Activated CD4-positive, alpha-beta T cell treated with anti-CD3 and anti-CD28 coated beads for 36 hours (primary cell): ENCODE data around the gene LANCL2. TPM values are rescaled to one million over a fixed set of nuclear protein-coding genes. Genes with fewer than 3 reads are reported as not detected.
A peak's percentile ranks its signal among the peaks of the same experiment; 100 is the strongest.

Experiments
- ATAC-seq: fragments of 200-7000 bp; cut with Tn5 transposase; one replicate; pipeline ENCODE4 v1.10.0; 2021; ENCODE audit warnings: mild to moderate bottlenecking, moderate library complexity
- CTCF ChIA-PET: fragments of 350-600 bp; sonication (Branson Sonifier 250); formaldehyde crosslinking; loops from one replicate; lab custom pipeline; 2021; ENCODE audit warnings: antibody characterized with exemption; lab: Charles Lee
- POLR2A ChIA-PET: fragments of 350-600 bp; sonication (Branson Sonifier 250); formaldehyde crosslinking; loops from one replicate; lab custom pipeline; 2021; ENCODE audit warnings: antibody characterized with exemption, inconsistent platforms; lab: Charles Lee
- DNase-seq: peaks from one replicate; pipeline ENCODE4 v3.0.0-alpha.2; 2020
- H3K27ac Mint-ChIP-seq: one replicate; pipeline ENCODE4 v1.8.0; 2021; ENCODE audit warnings: mixed read lengths
- H3K27me3 Mint-ChIP-seq: one replicate; pipeline ENCODE4 v1.8.0; 2021; ENCODE audit warnings: mixed read lengths
- H3K36me3 Mint-ChIP-seq: one replicate; pipeline ENCODE4 v1.8.0; 2021; ENCODE audit warnings: low read depth, mixed read lengths
- H3K4me1 Mint-ChIP-seq: one replicate; pipeline ENCODE4 v1.8.0; 2021; ENCODE audit warnings: mixed read lengths
- H3K4me3 Mint-ChIP-seq: one replicate; pipeline ENCODE4 v1.8.0; 2021; ENCODE audit warnings: mild to moderate bottlenecking, moderate library complexity, mixed read lengths
- H3K9me3 Mint-ChIP-seq: one replicate; pipeline ENCODE4 v1.8.0; 2021; ENCODE audit warnings: low read depth, mixed read lengths
- intact Hi-C, 2 experiments: fragments of 100-400 bp; cut with DNase I in 1 of 2; cut with micrococcal nuclease in 1 of 2; formaldehyde crosslinking; loops; one replicate each; pipeline versions ENCODE4 v1.14.2 to v1.15.1; 2022 to 2024; cut with DNase I, micrococcal nuclease
- total RNA-seq, 2 experiments: library from RNA; stranded (reverse); gene quantifications; one replicate each; pipeline ENCODE4 v1.2.3, GENCODE V29; 2021

The LANCL2 gene
- total RNA-seq, 2 experiments from 2014 or later, result 11.1 to 11.7 TPM

DNA sequence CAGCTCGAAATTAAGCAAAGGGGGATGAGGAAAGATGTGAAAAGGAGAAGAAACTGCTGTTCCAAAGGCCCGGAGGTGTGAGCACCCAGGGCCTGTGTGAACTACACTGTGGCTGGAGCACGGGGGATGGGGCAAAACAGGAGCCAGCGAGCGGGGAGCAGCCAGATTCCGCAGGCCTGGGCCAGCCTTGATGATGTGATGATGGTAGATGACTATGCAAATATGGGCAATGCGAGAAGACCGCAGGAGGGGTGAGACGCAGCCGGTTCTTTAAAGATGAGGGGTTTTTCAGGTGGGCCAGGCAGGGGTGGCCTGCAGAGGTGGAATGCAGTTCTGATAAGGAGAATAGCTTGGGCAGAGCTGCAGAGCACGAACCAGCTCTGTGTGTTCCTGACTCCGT is 61.5 kb downstream of the LANCL2 start:
- CTCF ChIA-PET, result no interaction called here
- peak overlapping the region; percentile 83 for H3K27ac Mint-ChIP-seq

GRCh38 chr7:55427342-55427741 is 62.2 kb downstream of the LANCL2 start:
- peaks cover 19% of the 10 kb centered on the region for H3K36me3 Mint-ChIP-seq
- intact Hi-C loops, result no loop called here
- DNase-seq, result no peak
- peak overlapping the region; percentile 7 for H3K4me3 Mint-ChIP-seq
- ChIA-PET POLR2A (no interaction called here), CTCF (interaction anchor here (1.0 to 2.4 kb wide), 2 partner anchors 12 to 13 kb away, joined by 3 to 15 read pairs; no protein-coding TSS in a partner anchor)
- H3K27ac Mint-ChIP-seq, result peak overlapping the region; percentile 83
- ATAC-seq, result peak; percentile 75
- H3K27me3 Mint-ChIP-seq, result no peaks in the 10 kb centered on the region
- no peaks in the 10 kb centered on the region for H3K9me3 Mint-ChIP-seq
- H3K4me1 Mint-ChIP-seq, result peaks cover 20% of the 10 kb centered on the region

More for the DNA sequence above, 61.5 kb downstream of the LANCL2 start:
- POLR2A ChIA-PET, result no interaction called here
- no peaks in the 10 kb centered on the region for H3K27me3 Mint-ChIP-seq
- DNase-seq, result no peak
- intact Hi-C loops, result no loop called here
- peaks cover 20% of the 10 kb centered on the region for H3K4me1 Mint-ChIP-seq
- peaks cover 19% of the 10 kb centered on the region for H3K36me3 Mint-ChIP-seq
- no peaks in the 10 kb centered on the region for H3K9me3 Mint-ChIP-seq
- no peak for ATAC-seq
- no peak overlapping the region for H3K4me3 Mint-ChIP-seq

DNA sequence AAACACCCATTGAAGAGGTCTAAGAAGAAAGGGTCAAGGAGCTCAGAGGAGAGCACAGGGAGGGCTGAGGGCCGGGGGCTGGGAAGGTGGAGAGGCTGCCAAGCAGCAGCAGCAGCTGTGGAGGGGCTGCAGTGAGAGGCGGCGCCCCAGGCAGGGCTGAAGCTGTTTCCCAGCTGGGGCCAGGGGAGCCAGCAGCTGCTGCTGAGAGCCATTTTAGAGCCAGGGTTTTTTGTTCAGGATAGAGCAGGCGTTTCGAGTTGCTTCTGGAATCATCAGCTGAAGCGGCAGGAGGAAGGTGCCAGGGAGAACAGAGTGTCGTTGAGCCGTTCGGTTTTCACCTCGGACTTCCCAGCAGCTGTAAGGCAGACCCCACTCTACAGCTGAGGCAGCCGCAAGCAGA is 62.7 kb downstream of the LANCL2 start:
- ATAC-seq (no peak), DNase-seq (no peak)
- Mint-ChIP-seq H3K27me3 (no peaks in the 10 kb centered on the region), H3K36me3 (peaks cover 19% of the 10 kb centered on the region), H3K4me3 (peak overlapping the region; percentile 7), H3K4me1 (peaks cover 25% of the 10 kb centered on the region), H3K27ac (peak overlapping the region; percentile 83), H3K9me3 (no peaks in the 10 kb centered on the region)
- ChIA-PET CTCF (interaction anchor here (1.0 to 2.4 kb wide), 2 partner anchors 12 to 14 kb away, joined by 3 to 15 read pairs; no protein-coding TSS in a partner anchor), POLR2A (interaction anchor here (0.7 kb wide), 1 partner anchor 12 kb away, joined by 3 read pairs; no protein-coding TSS in a partner anchor)
- intact Hi-C loops, result no loop called here

- H3K27ac Mint-ChIP-seq, result no peak overlapping the region
- no peak for ATAC-seq
- intact Hi-C loops, result loop anchor here (5.0 kb wide), 2 partner anchors 87 to 102 kb away; no protein-coding TSS in a partner anchor
- H3K4me3 Mint-ChIP-seq, result no peak overlapping the region
- CTCF ChIA-PET, result interaction anchor here (1.5 kb wide), 1 partner anchor 16 kb away, joined by 3 read pairs; no protein-coding TSS in a partner anchor
- H3K27me3 Mint-ChIP-seq, result no peaks in the 10 kb centered on the region
- peaks cover 35% of the 10 kb centered on the region for H3K4me1 Mint-ChIP-seq
- H3K36me3 Mint-ChIP-seq, result peaks cover 19% of the 10 kb centered on the region
- no peak for DNase-seq
- no peaks in the 10 kb centered on the region for H3K9me3 Mint-ChIP-seq
- POLR2A ChIA-PET, result no interaction called here
These were observed 64.8 kb downstream of the LANCL2 start for GRCh38 chr7:55429835-55430499.

DNA sequence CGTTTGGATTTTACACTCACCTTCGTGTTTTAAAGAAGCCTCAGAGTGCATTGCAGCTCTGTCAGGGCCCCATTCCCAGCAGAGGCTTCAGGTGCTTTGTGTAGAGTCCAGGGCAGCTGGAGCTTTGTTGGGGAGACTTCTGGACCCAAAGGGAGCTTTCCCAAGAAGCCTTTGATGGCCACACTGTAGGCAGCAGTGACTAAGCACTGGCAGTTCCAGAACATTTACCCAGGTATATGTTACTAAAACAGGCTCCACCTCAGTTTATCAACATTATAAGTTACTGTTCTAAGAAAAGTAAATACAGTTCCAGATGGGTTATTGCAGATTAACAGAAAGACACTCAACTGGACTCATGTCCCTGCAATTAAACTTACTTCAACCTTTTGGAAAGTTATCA is 66.8 kb downstream of the LANCL2 start:
- ATAC-seq (no peak), DNase-seq (no peak)
- POLR2A ChIA-PET, result no interaction called here
- Mint-ChIP-seq H3K36me3 (peaks cover 6% of the 10 kb centered on the region), H3K27ac (no peak overlapping the region), H3K9me3 (no peaks in the 10 kb centered on the region), H3K27me3 (no peaks in the 10 kb centered on the region), H3K4me3 (no peak overlapping the region), H3K4me1 (peaks cover 40% of the 10 kb centered on the region)
- CTCF ChIA-PET, result interaction anchor here (0.7 to 2.7 kb wide), 9 partner anchors 16 to 167 kb away, joined by 3 to 20 read pairs (median 3); no protein-coding TSS in a partner anchor
- intact Hi-C loops, result loop anchor here (2.0 to 5.0 kb wide), 4 partner anchors 85 to 141 kb away; partner anchors contain the start of gene VOPP1 (in 1 of the 2)

GRCh38 chr7:55432506-55432905 is 67.4 kb downstream of the LANCL2 start:
- intact Hi-C loops, result loop anchor here (2.0 to 5.0 kb wide), 4 partner anchors 84 to 140 kb away; partner anchors contain the start of gene VOPP1 (in 1 of the 2)
- Mint-ChIP-seq H3K4me3 (no peak overlapping the region), H3K27me3 (no peaks in the 10 kb centered on the region), H3K27ac (no peak overlapping the region), H3K36me3 (peaks cover 2% of the 10 kb centered on the region), H3K9me3 (no peaks in the 10 kb centered on the region), H3K4me1 (peaks cover 36% of the 10 kb centered on the region)
- ChIA-PET POLR2A (no interaction called here), CTCF (interaction anchor here (0.7 to 2.7 kb wide), 12 partner anchors 17 to 163 kb away, joined by 3 to 20 read pairs (median 4); no protein-coding TSS in a partner anchor)
- peak; percentile 21 for ATAC-seq
- no peak for DNase-seq

DNA sequence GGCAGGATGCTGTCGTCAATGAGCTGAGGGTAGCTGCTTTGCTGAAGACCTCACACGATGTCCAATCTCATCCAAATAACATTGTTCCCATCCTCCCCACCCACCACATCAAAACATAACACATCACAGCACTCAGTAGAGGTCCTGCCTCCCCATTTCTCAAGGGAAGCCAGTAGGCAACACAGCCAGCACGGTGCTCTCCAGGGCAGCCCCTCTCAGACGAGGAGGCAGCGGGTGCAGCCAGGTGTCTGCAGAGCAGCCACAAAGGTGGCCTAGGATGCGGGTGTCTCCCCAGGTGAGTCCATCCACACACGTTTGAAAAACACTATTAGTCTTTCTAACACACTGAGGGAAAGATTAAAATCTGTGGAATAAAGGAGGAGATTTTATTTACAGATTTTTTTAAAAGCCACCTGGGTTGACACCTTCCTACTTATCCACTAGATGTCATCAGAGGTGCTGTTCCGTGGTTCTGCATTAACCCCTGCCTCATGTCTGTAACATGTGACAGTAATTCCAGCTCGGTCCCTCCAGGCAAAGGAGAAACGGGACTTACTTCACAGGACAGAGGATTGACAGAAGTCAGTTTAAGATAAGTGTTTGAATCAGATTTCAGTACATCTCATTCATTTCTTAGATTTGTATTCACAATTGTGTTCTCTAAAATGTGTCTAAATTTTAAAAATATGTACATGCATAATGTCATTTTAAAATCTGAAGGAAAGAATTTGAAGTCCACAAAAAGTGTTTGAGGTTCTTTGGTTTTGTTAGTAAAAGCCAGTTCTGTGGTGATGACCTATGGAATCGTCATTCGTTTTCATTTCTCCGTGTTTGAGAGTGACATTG is 68.0 kb downstream of the LANCL2 start:
- H3K36me3 Mint-ChIP-seq, result no peaks in the 10 kb centered on the region
- DNase-seq (peak; percentile 45), ATAC-seq (peak; percentile 79)
- CTCF ChIA-PET, result interaction anchor here (0.5 to 2.7 kb wide), 14 partner anchors 17 to 534 kb away, joined by 3 to 20 read pairs (median 4); no protein-coding TSS in a partner anchor
- H3K4me1 Mint-ChIP-seq, result peaks cover 33% of the 10 kb centered on the region
- H3K27me3 Mint-ChIP-seq, result no peaks in the 10 kb centered on the region
- peak overlapping the region; percentile 43 for H3K27ac Mint-ChIP-seq
- H3K9me3 Mint-ChIP-seq, result no peaks in the 10 kb centered on the region
- intact Hi-C loops, result loop anchor here (1.0 to 5.0 kb wide), 6 partner anchors 84 to 165 kb away; partner anchors contain the start of gene VOPP1 (in 1 of the 2)
- H3K4me3 Mint-ChIP-seq, result no peak overlapping the region
- POLR2A ChIA-PET, result no interaction called here

DNA sequence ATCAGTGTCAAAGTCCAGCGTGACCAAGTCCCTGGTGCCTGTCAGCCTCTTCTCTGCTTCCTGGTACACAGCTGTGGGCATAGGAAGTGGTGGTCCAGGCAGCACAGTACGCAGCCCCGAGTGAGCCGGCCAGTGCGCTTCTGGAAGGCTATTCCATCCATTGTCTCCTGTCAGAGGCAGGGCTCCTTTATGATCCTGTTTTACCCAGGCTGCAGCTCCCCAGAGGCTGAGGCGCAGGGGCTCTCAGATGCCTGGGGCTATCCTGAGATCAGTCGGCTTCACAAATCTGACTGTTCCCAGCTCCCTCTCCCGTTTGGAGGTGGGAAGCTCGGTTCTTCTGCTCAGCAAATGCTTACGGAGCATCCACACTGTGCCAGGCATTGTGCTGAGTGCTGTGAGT is 70.3 kb downstream of the LANCL2 start:
- no peak overlapping the region for H3K27ac Mint-ChIP-seq
- H3K9me3 Mint-ChIP-seq, result no peaks in the 10 kb centered on the region
- DNase-seq (no peak), ATAC-seq (no peak)
- no peaks in the 10 kb centered on the region for H3K36me3 Mint-ChIP-seq
- no peak overlapping the region for H3K4me3 Mint-ChIP-seq
- CTCF ChIA-PET, result interaction anchor here (1.1 kb wide), 1 partner anchor 20 kb away, joined by 3 read pairs; no protein-coding TSS in a partner anchor
- H3K4me1 Mint-ChIP-seq, result peaks cover 51% of the 10 kb centered on the region
- no peaks in the 10 kb centered on the region for H3K27me3 Mint-ChIP-seq
- POLR2A ChIA-PET, result no interaction called here
- intact Hi-C loops, result no loop called here

- DNase-seq, result no peak
- Mint-ChIP-seq H3K9me3 (no peaks in the 10 kb centered on the region), H3K36me3 (no peaks in the 10 kb centered on the region), H3K27ac (no peak overlapping the region), H3K27me3 (no peaks in the 10 kb centered on the region), H3K4me3 (no peak overlapping the region), H3K4me1 (peaks cover 51% of the 10 kb centered on the region)
- ChIA-PET CTCF (interaction anchor here (0.6 kb wide), 1 partner anchor 66 kb away, joined by 3 read pairs; no protein-coding TSS in a partner anchor), POLR2A (interaction anchor here (0.6 kb wide), 1 partner anchor 63 kb away, joined by 3 read pairs; no protein-coding TSS in a partner anchor)
- no peak for ATAC-seq
- intact Hi-C loops, result no loop called here
These were observed 71.3 kb downstream of the LANCL2 start for GRCh38 chr7:55436457-55436856.

- ChIA-PET CTCF (no interaction called here), POLR2A (no interaction called here)
- no peak for DNase-seq
- Mint-ChIP-seq H3K36me3 (no peaks in the 10 kb centered on the region), H3K9me3 (no peaks in the 10 kb centered on the region), H3K4me3 (no peak overlapping the region), H3K27ac (no peak overlapping the region), H3K4me1 (peaks cover 50% of the 10 kb centered on the region), H3K27me3 (no peaks in the 10 kb centered on the region)
- ATAC-seq, result no peak
- intact Hi-C loops, result no loop called here
These were observed 72.2 kb downstream of the LANCL2 start for GRCh38 chr7:55437375-55437774.
